K562 (cell line): Measurements from ENCODE around the gene RPS2. TPM values are rescaled to one million over a fixed set of nuclear protein-coding genes. Genes with fewer than 3 reads are reported as not detected.

ENCODE experiments used
- BRD9 ChIP-seq: fragments of 450-650 bp; IDR thresholded peaks from 2 replicates; pipeline ENCODE4 v1.6.1; 2018; ENCODE audit warnings: low read depth; ENCODE audit not compliant: partially characterized antibody
- CBX2 ChIP-seq: fragments of 200-600 bp; sonication (generic); IDR thresholded peaks from one replicate; pipeline ENCODE4 v1.6.1; 2012; ENCODE audit warnings: mild to moderate bottlenecking, low read length, inconsistent platforms; ENCODE audit not compliant: insufficient read depth, poor library complexity, severe bottlenecking
- CLOCK ChIP-seq: fragments of 250-450 bp; sonication (Bioruptor Pico); IDR thresholded peaks from 2 replicates; pipeline ENCODE4 v1.4.0; 2020; ENCODE audit warnings: mild to moderate bottlenecking, moderate library complexity, borderline replicate concordance
- COPS2 ChIP-seq: fragments of 450-650 bp; conservative IDR thresholded peaks from 2 replicates; pipeline ENCODE4 v1.6.1; 2016; ENCODE audit warnings: mild to moderate bottlenecking, moderate library complexity
- DLX4 ChIP-seq: fragments of 250-450 bp; sonication (Bioruptor Pico); IDR thresholded peaks from 2 replicates; pipeline ENCODE4 v1.6.1; 2021; ENCODE audit warnings: mild to moderate bottlenecking
- ID3 ChIP-seq, 2 experiments: fragments of 250-450 bp in 1 of 2; fragments of 450-650 bp in 1 of 2; sonication (Bioruptor Pico) in 1 of 2; IDR thresholded peaks; 2 replicates each; pipeline versions ENCODE4 v1.6.1 to v1.8.0; 2016 to 2021; ENCODE audit warnings: mild to moderate bottlenecking in 2 of 2, moderate library complexity in 2 of 2, missing compliant biosample characterization in 1 of 2, missing genetic modification characterization in 1 of 2
- KAT2B ChIP-seq: IDR thresholded peaks from one replicate; pipeline ENCODE4 v1.6.1; 2012; ENCODE audit warnings: low read depth, mild to moderate bottlenecking, control low read depth, inconsistent platforms, low read length, moderate library complexity
- MCM3 ChIP-seq: fragments of 450-650 bp; IDR thresholded peaks from 2 replicates; pipeline ENCODE4 v1.6.1; 2016
- MECOM ChIP-seq: fragments of 250-450 bp; sonication (Bioruptor Pico); IDR thresholded peaks from 2 replicates; pipeline ENCODE4 v1.8.0; 2022; ENCODE audit warnings: inconsistent platforms
- RAD51 ChIP-seq: fragments of 450-650 bp; IDR thresholded peaks from 2 replicates; pipeline ENCODE4 v1.7.1; 2016; ENCODE audit warnings: low read depth, mild to moderate bottlenecking, borderline replicate concordance
- RB1 ChIP-seq: fragments of 450-650 bp; IDR thresholded peaks from 2 replicates; pipeline ENCODE4 v1.6.1; 2017; ENCODE audit warnings: low read depth, mild to moderate bottlenecking
- STAT5B ChIP-seq: fragments of 250-450 bp; sonication (Bioruptor Pico); IDR thresholded peaks from 2 replicates; pipeline ENCODE4 v1.8.0; 2021; ENCODE audit warnings: mild to moderate bottlenecking, inconsistent platforms
- TCF7L2 ChIP-seq: fragments of 150-350 bp; IDR thresholded peaks from 2 replicates; pipeline ENCODE4 v1.6.1; 2016; ENCODE audit warnings: low read depth, mild to moderate bottlenecking, low read length, moderate library complexity
- TFAP4 ChIP-seq: sonication (generic); formaldehyde crosslinking; IDR thresholded peaks from 2 replicates; pipeline ENCODE4 v1.8.0; 2022; ENCODE audit warnings: missing genetic modification reagents, mild to moderate bottlenecking, moderate library complexity, borderline replicate concordance
- TGIF2 ChIP-seq: sonication (generic); formaldehyde crosslinking; IDR thresholded peaks from 2 replicates; pipeline ENCODE4 v1.8.1; 2022; ENCODE audit warnings: mild to moderate bottlenecking, missing genetic modification reagents, moderate library complexity
- TSC22D4 ChIP-seq: fragments of 450-650 bp; IDR thresholded peaks from 2 replicates; pipeline ENCODE4 v1.6.1; 2016; ENCODE audit warnings: missing genetic modification characterization, missing biosample characterization, control low read depth
- VEZF1 ChIP-seq: fragments of 200-800 bp; sonication (Bioruptor generic); IDR thresholded peaks from 2 replicates; pipeline ENCODE4 v1.6.1; 2017; ENCODE audit warnings: missing genetic modification characterization, missing compliant biosample characterization
- XRCC5 ChIP-seq: fragments of 200-400 bp; formaldehyde crosslinking; IDR thresholded peaks from 2 replicates; pipeline ENCODE4 v1.6.1; 2017; ENCODE audit warnings: low read depth, mild to moderate bottlenecking, low read length
- ZNF431 ChIP-seq: sonication (generic); formaldehyde crosslinking; IDR thresholded peaks from 2 replicates; pipeline ENCODE4 v1.8.0; 2022; ENCODE audit warnings: mild to moderate bottlenecking, missing genetic modification reagents
- ZNF445 ChIP-seq: fragments of 250-450 bp; sonication (Bioruptor Pico); IDR thresholded peaks from 2 replicates; pipeline ENCODE4 v1.4.0; 2020; ENCODE audit warnings: low read depth, mild to moderate bottlenecking, moderate library complexity
- ZNF583 ChIP-seq: fragments of 250-450 bp; sonication (Bioruptor Pico); IDR thresholded peaks from 2 replicates; pipeline ENCODE4 v1.4.0; 2020
- ZNF780A ChIP-seq: fragments of 250-450 bp; sonication (Bioruptor Pico); IDR thresholded peaks from 2 replicates; pipeline ENCODE4 v1.5.0; 2021; ENCODE audit warnings: mild to moderate bottlenecking
- ZSCAN32 ChIP-seq: fragments of 450-650 bp; formaldehyde crosslinking; IDR thresholded peaks from 2 replicates; pipeline ENCODE4 v1.4.0; 2020; ENCODE audit warnings: mild to moderate bottlenecking, moderate library complexity
- polyA plus RNA-seq, 8 experiments: library from polyadenylated mRNA; depleted of rRNA in 4 of 8; stranded (reverse) in 5 of 8; unstranded in 3 of 8; fragments of >200 nt; fragmentation: Nextera tagmentation in 2 of 8; fragmentation: Illumina TruSeq in 1 of 8; extraction: Ambion mirVana in 2 of 8; extraction: Trizol in 1 of 8; gene quantifications; 2 replicates each; pipeline versions ENCODE4 v1.2.1 to v1.2.3, GENCODE V29; 2011 to 2014; ENCODE audit warnings: inconsistent platforms in 1 of 8, missing spikeins in 1 of 8
- total RNA-seq, 7 experiments: library from RNA; depleted of rRNA in 6 of 7; stranded (reverse); fragments of >200 nt in 6 of 7; fragmentation: Illumina TruSeq in 2 of 7; extraction: Trizol in 2 of 7; gene quantifications; 2 replicates each; pipeline versions ENCODE4 v1.2.1 to v1.2.3, GENCODE V29; 2011 to 2021; ENCODE audit warnings: low replicate concordance in 1 of 7

Gene RPS2
- total and polyA plus RNA-seq, 9 of the 15 experiments (the other 6 are each of a cell fraction or from before 2014, with no cell fraction given): 834 to 4,794 (median 3,793) TPM

GRCh38 chr16:1929578-1930337, 34.9 kb downstream of the RPS2 start (continued):
- peak; percentile 39; the same call in 1 of the 2 replicates for TF ChIP-seq TFAP4 (CRISPR knock-in tag)
- no peak for TF ChIP-seq COPS2
- TF ChIP-seq DLX4 (CRISPR knock-in tag): no peak
- TF ChIP-seq BRD9: no peak
- no peak for TF ChIP-seq TSC22D4 (tag)
- peak; percentile 62; the same call in 1 of the 2 replicates for TF ChIP-seq XRCC5
- no peak for TF ChIP-seq ZNF583 (CRISPR knock-in tag)
- no peak for TF ChIP-seq RAD51
- no peak for TF ChIP-seq ZNF445 (CRISPR knock-in tag)
- no peak for TF ChIP-seq KAT2B
- no peak for TF ChIP-seq MCM3
- no peak for TF ChIP-seq ZSCAN32 (CRISPR knock-in tag)
- TF ChIP-seq TCF7L2: no peak
- peak; percentile 86 for TF ChIP-seq VEZF1 (CRISPR knock-in tag)
- no peak for TF ChIP-seq STAT5B (CRISPR knock-in tag)
- no peak for TF ChIP-seq ID3 (CRISPR knock-in tag; IDR thresholded peaks at IDR 0.05)
- peak; percentile 89 for TF ChIP-seq ID3 (tag; IDR thresholded peaks at IDR 0.05)
- no peak for TF ChIP-seq CLOCK (CRISPR knock-in tag)
- no peak; the same call in 1 of the 2 replicates for TF ChIP-seq TGIF2
- no peak for TF ChIP-seq CBX2
- TF ChIP-seq RB1: peak; percentile 99
- peak; percentile 47; the same call in 1 of the 2 replicates for TF ChIP-seq ZNF431 (CRISPR knock-in tag)
- no peak for TF ChIP-seq ZNF780A (CRISPR knock-in tag)
- no peak for TF ChIP-seq MECOM (CRISPR knock-in tag)
